H1 (cell line): ENCODE results near the gene RRP7A. TPM values are rescaled to one million over a fixed set of nuclear protein-coding genes. Genes with fewer than 3 reads are reported as not detected.

Experiments
- CTCF ChIA-PET: fragments of 300-600 bp; sonication (Branson Sonifier 250); formaldehyde crosslinking; loops from one replicate; lab custom pipeline; 2021; ENCODE audit not compliant: partially characterized antibody; lab: Charles Lee
- POLR2A ChIA-PET: fragments of 300-600 bp; sonication (Branson Sonifier 250); formaldehyde crosslinking; loops from one replicate; lab custom pipeline; 2021; ENCODE audit warnings: inconsistent platforms; ENCODE audit not compliant: partially characterized antibody; lab: Charles Lee
- DNase-seq, 2 experiments: peaks; one replicate each; pipeline versions ENCODE4 v3.0.0 to v3.0.0-alpha.2; 2010 to 2022; ENCODE audit warnings: low spot score in 2 of 2, low read depth in 1 of 2, mixed read lengths in 1 of 2
- FAIRE-seq: peaks from 2 replicates; lab custom pipeline; 2011; peaks lifted over from hg19 to GRCh38; lab: Jason Lieb, UNC
- H2AFZ ChIP-seq: 2 replicates; pipeline ENCODE4 v1.8.1; 2012; ENCODE audit warnings: low read length, inconsistent platforms
- H2AK5ac ChIP-seq: 2 replicates; pipeline ENCODE4 v1.6.1; 2013; ENCODE audit warnings: low read depth, low read length
- H2BK120ac ChIP-seq: replicated peaks from 2 replicates; pipeline ENCODE3; 2013; ENCODE audit warnings: low read depth, low read length, inconsistent platforms
- H2BK12ac ChIP-seq: 2 replicates; pipeline ENCODE4 v1.6.1; 2013; ENCODE audit warnings: low read depth, low read length
- H2BK15ac ChIP-seq: 2 replicates; pipeline ENCODE4 v1.6.1; 2013; ENCODE audit warnings: low read length
- H2BK20ac ChIP-seq: 2 replicates; pipeline ENCODE4 v1.6.1; 2013; ENCODE audit warnings: low read length
- H2BK5ac ChIP-seq: 2 replicates; pipeline ENCODE4 v1.6.1; 2013; ENCODE audit warnings: low read depth, low read length
- H3K14ac ChIP-seq: 2 replicates; pipeline ENCODE4 v1.6.1; 2013; ENCODE audit warnings: inconsistent platforms; ENCODE audit not compliant: insufficient read length
- H3K18ac ChIP-seq: 2 replicates; pipeline ENCODE4 v1.6.1; 2013; ENCODE audit warnings: low read length; ENCODE audit errors: extremely low read depth
- H3K23ac ChIP-seq: 2 replicates; pipeline ENCODE4 v1.6.1; 2013; ENCODE audit warnings: inconsistent platforms; ENCODE audit not compliant: insufficient read length
- H3K23me2 ChIP-seq: 2 replicates; pipeline ENCODE4 v1.6.1; 2013; ENCODE audit warnings: low read depth, low read length
- H3K27ac ChIP-seq: 2 replicates; pipeline ENCODE4 v1.6.1; 2011; ENCODE audit warnings: low read depth, low read length, inconsistent platforms
- H3K27me3 ChIP-seq, 4 experiments: replicated peaks in 1 of 4; 1 replicate in 1 of 4; 2 replicates in 3 of 4; pipeline versions ENCODE4 v1.6.1 to v1.8.1; 2011 to 2013; ENCODE audit warnings: low read length in 3 of 4, mild to moderate bottlenecking in 3 of 4, inconsistent platforms in 2 of 4, mixed read lengths in 2 of 4, moderate library complexity in 1 of 4; ENCODE audit not compliant: control insufficient read depth in 3 of 4, insufficient read depth in 3 of 4; ENCODE audit errors: extremely low read depth in 1 of 4
- H3K36me3 ChIP-seq, 4 experiments: 2 replicates each; pipeline versions ENCODE4 v1.6.1 to v1.8.1; 2011 to 2013; ENCODE audit warnings: mild to moderate bottlenecking in 4 of 4, low read length in 3 of 4, moderate library complexity in 2 of 4, control low read depth in 1 of 4, inconsistent platforms in 1 of 4; ENCODE audit not compliant: insufficient read depth in 4 of 4, control insufficient read depth in 2 of 4
- H3K4ac ChIP-seq: replicated peaks from 2 replicates; pipeline ENCODE3; 2013; ENCODE audit warnings: low read length, low read depth, mixed read lengths, inconsistent platforms; ENCODE audit not compliant: insufficient read length
- H3K4me1 ChIP-seq, 4 experiments: replicated peaks in 1 of 4; 1 replicate in 1 of 4; 2 replicates in 3 of 4; pipeline versions ENCODE4 v1.6.1 to v1.8.1; 2011 to 2013; ENCODE audit warnings: low read length in 3 of 4, inconsistent platforms in 2 of 4, mixed read lengths in 1 of 4; ENCODE audit not compliant: insufficient read depth in 4 of 4, control insufficient read depth in 3 of 4
- H3K4me2 ChIP-seq, 2 experiments: 2 replicates each; pipeline versions ENCODE4 v1.6.1 to v1.8.1; 2011 to 2013; ENCODE audit warnings: low read depth in 2 of 2, low read length in 2 of 2, control low read depth in 1 of 2, inconsistent platforms in 1 of 2, mild to moderate bottlenecking in 1 of 2; ENCODE audit not compliant: insufficient read depth in 1 of 2
- H3K4me3 ChIP-seq, 4 experiments: fragments of 200-600, 300-600 bp in 1 of 4; sonication (generic), shearing (Covaris generic), sonication (Bioruptor Twin) in 1 of 4; 2 replicates each; pipeline versions ENCODE4 v1.5.1 to v1.8.1; 2011 to 2016; ENCODE audit warnings: low read length in 4 of 4, low read depth in 3 of 4, control low read depth in 2 of 4, inconsistent platforms in 2 of 4, mild to moderate bottlenecking in 2 of 4, mixed read lengths in 1 of 4, moderate library complexity in 1 of 4; ENCODE audit not compliant: insufficient read depth in 2 of 4; ENCODE audit errors: extremely low read depth in 1 of 4
- H3K56ac ChIP-seq: replicated peaks from 2 replicates; pipeline ENCODE3; 2013; ENCODE audit warnings: low read depth, mild to moderate bottlenecking, mixed read lengths, low read length, inconsistent platforms; ENCODE audit not compliant: insufficient read length
- H3K79me1 ChIP-seq: 2 replicates; pipeline ENCODE4 v1.6.1; 2013; ENCODE audit warnings: low read depth, low read length, control low read depth
- H3K79me2 ChIP-seq, 2 experiments: 2 replicates each; pipeline versions ENCODE4 v1.6.1 to v1.8.1; 2012 to 2013; ENCODE audit warnings: low read length in 2 of 2, mild to moderate bottlenecking in 2 of 2, inconsistent platforms in 1 of 2; ENCODE audit not compliant: insufficient read depth in 2 of 2, control insufficient read depth in 1 of 2
- H3K9ac ChIP-seq, 4 experiments: replicated peaks in 1 of 4; 1 replicate in 1 of 4; 2 replicates in 3 of 4; pipeline versions ENCODE4 v1.6.1 to v1.8.1; 2011 to 2013; ENCODE audit warnings: low read depth in 3 of 4, low read length in 3 of 4, control low read depth in 2 of 4, mild to moderate bottlenecking in 2 of 4, moderate library complexity in 2 of 4, inconsistent platforms in 1 of 4; ENCODE audit errors: extremely low read depth in 1 of 4
- H3K9me3 ChIP-seq, 2 experiments: 2 replicates each; pipeline versions ENCODE4 v1.6.1 to v1.8.1; 2012 to 2013; ENCODE audit warnings: mild to moderate bottlenecking in 2 of 2, moderate library complexity in 2 of 2, control low read depth in 1 of 2, inconsistent platforms in 1 of 2, low read depth in 1 of 2, low read length in 1 of 2, mixed read lengths in 1 of 2; ENCODE audit not compliant: insufficient read depth in 2 of 2
- H4K20me1 ChIP-seq, 2 experiments: replicated peaks in 1 of 2; 2 replicates each; pipeline versions ENCODE3 to v1.8.1; 2011 to 2013; ENCODE audit warnings: inconsistent platforms in 2 of 2, low read length in 2 of 2, mild to moderate bottlenecking in 1 of 2; ENCODE audit not compliant: insufficient read depth in 2 of 2, control insufficient read depth in 1 of 2
- H4K5ac ChIP-seq: 2 replicates; pipeline ENCODE4 v1.6.1; 2013; ENCODE audit warnings: low read length, low read depth, mixed read lengths, inconsistent platforms; ENCODE audit not compliant: insufficient read length
- H4K8ac ChIP-seq: 2 replicates; pipeline ENCODE4 v1.8.0; 2013; ENCODE audit warnings: mild to moderate bottlenecking, moderate library complexity, low read length, inconsistent platforms; ENCODE audit not compliant: insufficient read depth; ENCODE audit errors: extremely low read depth
- H4K91ac ChIP-seq: replicated peaks from 2 replicates; pipeline ENCODE3; 2013; ENCODE audit warnings: low read length, mixed read lengths, inconsistent platforms; ENCODE audit not compliant: insufficient read length
- BACH1 ChIP-seq: IDR thresholded peaks from 2 replicates; pipeline ENCODE4 v1.6.1; 2012; ENCODE audit warnings: low read length, improper control_type of control experiment
- CBX8 ChIP-seq: fragments of 300-800, 300-1000 bp; sonication (generic); IDR thresholded peaks from 2 replicates; pipeline ENCODE4 v1.7.1; 2016; ENCODE audit warnings: low read depth, low read length, borderline replicate concordance
- CHD1 ChIP-seq: IDR thresholded peaks from 2 replicates; pipeline ENCODE4 v1.6.1; 2012; ENCODE audit warnings: low read depth, low read length, improper control_type of control experiment
- CHD2 ChIP-seq: IDR thresholded peaks from 2 replicates; pipeline ENCODE4 v1.6.1; 2012; ENCODE audit warnings: low read length, improper control_type of control experiment
- EZH2 ChIP-seq: fragments of 200-600 bp; sonication (generic); IDR thresholded peaks from 2 replicates; pipeline ENCODE4 v1.7.1; 2012; ENCODE audit warnings: low read depth, mild to moderate bottlenecking, moderate library complexity, low read length, inconsistent platforms; ENCODE audit not compliant: severe bottlenecking
- JUND ChIP-seq: IDR thresholded peaks from 2 replicates; pipeline ENCODE4 v1.6.1; 2011; ENCODE audit warnings: mild to moderate bottlenecking, improper control_type of control experiment, low read length
- SP2 ChIP-seq: IDR thresholded peaks from 2 replicates; pipeline ENCODE4 v1.6.1; 2012; ENCODE audit warnings: mild to moderate bottlenecking, low read length, inconsistent platforms
- ZNF274 ChIP-seq: IDR thresholded peaks from 2 replicates; pipeline ENCODE4 v1.7.0; 2012; ENCODE audit warnings: low read length, borderline replicate concordance; ENCODE audit errors: extremely low read depth
- WGBS, 2 experiments: shearing (Covaris generic) in 1 of 2; methylation state at CpG; one replicate each; pipeline versions ENCODE4 v1.1.6 to v1.1.7; 2013 to 2015; ENCODE audit warnings: low lambda C conversion rate in 2 of 2, mixed read lengths in 2 of 2, inconsistent platforms in 1 of 2, low coverage in 1 of 2, missing lambda C conversion rate in 1 of 2; ENCODE audit not compliant: insufficient replicate concordance in 2 of 2, insufficient coverage in 1 of 2, insufficient read length in 1 of 2; ENCODE audit errors: extremely low coverage in 1 of 2, missing lambda C conversion rate in 1 of 2; 5-methylcytosine and 5-hydroxymethylcytosine counted together
- polyA plus RNA-seq, 7 experiments: library from polyadenylated mRNA; depleted of rRNA in 3 of 7; stranded (reverse) in 5 of 7; unstranded in 2 of 7; fragments of >200 nt in 5 of 7; fragments of 200-250 nt in 2 of 7; gene quantifications; 1 replicate in 5 of 7; 2 replicates in 1 of 7; 4 replicates in 1 of 7; pipeline versions ENCODE4 v1.2.1 to v1.2.3, GENCODE V29; 2011 to 2013; ENCODE audit warnings: missing spikeins in 2 of 7, mixed read lengths in 2 of 7
- total RNA-seq: library from RNA; stranded (reverse); fragmentation: NEBNext Ultra II Directional; extraction: Animal tissue kit (Norgen Biotek cat#: 25700); gene quantifications from 2 replicates; pipeline ENCODE4 v1.2.1, GENCODE V29; 2021

RRP7A gene
- total and polyA plus RNA-seq, 2 of the 8 experiments (the other 6 are each of a cell fraction or from before 2014, with no cell fraction given) = 18.4 to 49.0 TPM

DNA sequence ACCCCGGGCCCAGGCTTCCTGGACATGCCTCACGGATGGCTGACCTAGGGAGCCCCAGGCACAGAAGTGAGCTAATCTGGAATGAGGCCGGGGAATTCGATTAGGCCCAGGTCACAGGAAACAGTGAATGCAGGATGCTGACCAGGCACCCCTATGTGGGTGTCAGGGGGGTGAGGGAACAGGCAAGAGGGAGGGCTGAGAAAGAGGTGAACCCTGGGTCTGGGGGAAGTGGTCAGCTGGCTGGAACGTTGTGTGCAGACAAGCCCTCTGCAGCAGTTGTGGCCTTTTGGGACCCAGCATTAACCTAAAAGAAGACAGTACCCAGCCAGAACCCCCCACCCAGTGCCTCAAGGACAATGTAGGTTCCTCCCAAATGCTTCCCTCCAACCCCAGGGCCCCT lies 42.3 kb upstream of the RRP7A start:
- 91% methylated on average over 5 of the region's 5 CpGs; no CpG with 5 or more reads in 1 of the 2 experiments for WGBS, 2 experiments
- H3K27ac ChIP-seq = no peak overlapping the region
- H3K27me3 ChIP-seq = peaks cover 0 to 8% (median 3%) of the 10 kb centered on the region in 4 experiments; a peak in 5 of 7 replicates
- 0 out of 2 replicates have a peak overlapping the region, but pooled peaks have one; percentile 38 for H4K8ac ChIP-seq
- H3K4ac ChIP-seq = no peak overlapping the region
- no peak overlapping the region for H2BK5ac ChIP-seq
- H4K5ac ChIP-seq = no peak overlapping the region
- H3K23me2 ChIP-seq = no peaks in the 10 kb centered on the region
- H3K36me3 ChIP-seq = no peaks in the 10 kb centered on the region
- no peak overlapping the region for H3K18ac ChIP-seq
- FAIRE-seq = no peak
- no peak overlapping the region for H2AK5ac ChIP-seq
- H2BK15ac ChIP-seq = no peak overlapping the region
- H3K56ac ChIP-seq = no peak overlapping the region
- no peak overlapping the region for H3K4me3 ChIP-seq
- H4K20me1 ChIP-seq = peaks cover 2 to 4% of the 10 kb centered on the region in 2 experiments
- H3K23ac ChIP-seq = no peak overlapping the region
- no peaks in the 10 kb centered on the region for H3K79me2 ChIP-seq
- no peak overlapping the region for H2BK20ac ChIP-seq
- no peaks in the 10 kb centered on the region for H3K79me1 ChIP-seq
- no peaks in the 10 kb centered on the region for H3K9me3 ChIP-seq
- H3K4me1 ChIP-seq = peaks cover 0 to 3% (median 1%) of the 10 kb centered on the region in 4 experiments; a peak in 1 of 7 replicates
- H3K4me2 ChIP-seq = no peak overlapping the region
- ChIA-PET POLR2A (interaction anchor here (1.3 to 2.2 kb wide), 7 partner anchors 8 to 52 kb away, joined by 4 to 17 read pairs (median 7); partner anchors contain the start of gene POLDIP3), CTCF (interaction anchor here (1.0 to 3.7 kb wide), 14 partner anchors 10 to 89 kb away, joined by 3 to 31 read pairs (median 6); no protein-coding TSS in a partner anchor)
- H2AFZ ChIP-seq = no peak overlapping the region
- no peak overlapping the region for H3K9ac ChIP-seq
- H2BK120ac ChIP-seq = no peak overlapping the region
- no peak overlapping the region for H3K14ac ChIP-seq
- H2BK12ac ChIP-seq = no peak overlapping the region
- no peak for TF ChIP-seq SP2
- no peak for TF ChIP-seq JUND
- TF ChIP-seq CBX8 = no peak
- TF ChIP-seq CHD1 = no peak
- TF ChIP-seq CHD2 = no peak
- no peak for TF ChIP-seq ZNF274
- no peak for TF ChIP-seq EZH2
- TF ChIP-seq BACH1 = no peak
- TF ChIP-seq, all 59 proteins: peak for 0
- no peak for DNase-seq
- H4K91ac ChIP-seq = no peak overlapping the region
